HepG2 (cell line): ENCODE results near the gene SP1. TPM values are rescaled to one million over a fixed set of nuclear protein-coding genes. Genes with fewer than 3 reads are reported as not detected.

ENCODE experiments used
- EP300 ChIP-seq, 3 experiments: sonication (generic) in 1 of 3; formaldehyde crosslinking in 1 of 3; IDR thresholded peaks; 2 replicates each; pipeline versions ENCODE4 v1.5.1 to v1.6.1; 2011 to 2020; ENCODE audit warnings: low read depth in 2 of 3, low read length in 2 of 3, borderline replicate concordance in 1 of 3, improper control_type of control experiment in 1 of 3, mild to moderate bottlenecking in 1 of 3, missing genetic modification reagents in 1 of 3, moderate library complexity in 1 of 3
- FOXK2 ChIP-seq: fragments of 450-650 bp; IDR thresholded peaks from 2 replicates; pipeline ENCODE4 v1.6.1; 2016
- GPN1 ChIP-seq: sonication (generic); formaldehyde crosslinking; IDR thresholded peaks from 2 replicates; pipeline ENCODE4 v1.5.1; 2020; ENCODE audit warnings: missing genetic modification reagents, borderline replicate concordance
- KLF15 ChIP-seq: sonication (generic); formaldehyde crosslinking; IDR thresholded peaks from 2 replicates; pipeline ENCODE4 v1.8.1; 2023; ENCODE audit warnings: borderline replicate concordance, mild to moderate bottlenecking, inconsistent platforms, missing genetic modification reagents, mixed read lengths
- MTA1 ChIP-seq: sonication (generic); formaldehyde crosslinking; IDR thresholded peaks from 2 replicates; pipeline ENCODE4 v1.4.0; 2020; ENCODE audit warnings: missing genetic modification reagents, mild to moderate bottlenecking, borderline replicate concordance
- SOX13 ChIP-seq, 3 experiments: fragments of 450-650 bp in 1 of 3; sonication (generic) in 1 of 3; formaldehyde crosslinking in 1 of 3; IDR thresholded peaks in 2 of 3; conservative IDR thresholded peaks in 1 of 3; 2 replicates each; pipeline versions ENCODE4 v1.5.0 to v1.6.1; 2016 to 2020; ENCODE audit warnings: antibody characterized with exemption in 1 of 3, mild to moderate bottlenecking in 1 of 3, missing compliant biosample characterization in 1 of 3, missing genetic modification reagents in 1 of 3, moderate library complexity in 1 of 3
- SRY ChIP-seq: sonication (generic); formaldehyde crosslinking; IDR thresholded peaks from 2 replicates; pipeline ENCODE4 v1.8.0; 2022; ENCODE audit warnings: mild to moderate bottlenecking, missing genetic modification reagents
- STAG1 ChIP-seq: sonication (generic); formaldehyde crosslinking; IDR thresholded peaks from 2 replicates; pipeline ENCODE4 v1.4.0; 2020; ENCODE audit warnings: missing genetic modification reagents
- TMF1 ChIP-seq: sonication (generic); formaldehyde crosslinking; IDR thresholded peaks from 2 replicates; pipeline ENCODE4 v1.8.1; 2022; ENCODE audit warnings: low read depth, missing genetic modification reagents
- TRIM24 ChIP-seq: sonication (generic); formaldehyde crosslinking; IDR thresholded peaks from 2 replicates; pipeline ENCODE4 v1.8.0; 2022; ENCODE audit warnings: mild to moderate bottlenecking, missing genetic modification reagents
- ZNF34 ChIP-seq: sonication (generic); formaldehyde crosslinking; IDR thresholded peaks from 2 replicates; pipeline ENCODE4 v1.4.0; 2020; ENCODE audit warnings: mild to moderate bottlenecking, missing genetic modification reagents, borderline replicate concordance
- ZNF569 ChIP-seq: sonication (generic); formaldehyde crosslinking; IDR thresholded peaks from 2 replicates; pipeline ENCODE4 v1.5.0; 2020; ENCODE audit warnings: mild to moderate bottlenecking, missing genetic modification reagents, moderate library complexity, borderline replicate concordance
- ZNF761 ChIP-seq: sonication (generic); formaldehyde crosslinking; conservative IDR thresholded peaks from 2 replicates; pipeline ENCODE4 v1.4.0; 2020; ENCODE audit warnings: mild to moderate bottlenecking, missing genetic modification reagents
- ZNF780A ChIP-seq: sonication (generic); formaldehyde crosslinking; IDR thresholded peaks from 2 replicates; pipeline ENCODE4 v1.8.0; 2022; ENCODE audit warnings: mild to moderate bottlenecking, missing genetic modification reagents, moderate library complexity
- polyA plus RNA-seq, 8 experiments: library from polyadenylated mRNA; depleted of rRNA in 3 of 8; stranded (reverse) in 7 of 8; unstranded in 1 of 8; fragments of >200 nt; fragmentation: Illumina TruSeq in 4 of 8; extraction: Trizol in 4 of 8; gene quantifications; 2 replicates each; pipeline versions ENCODE4 v1.2.1 to v1.2.3, GENCODE V29; 2011 to 2016; ENCODE audit warnings: low read depth in 4 of 8, missing spikeins in 1 of 8, mixed read lengths in 1 of 8; ENCODE audit not compliant: insufficient read depth in 1 of 8
- total RNA-seq, 5 experiments: library from RNA; depleted of rRNA; stranded (reverse); fragments of >200 nt; fragmentation: Illumina TruSeq; extraction: Trizol; gene quantifications; 2 replicates each; pipeline ENCODE4 v1.2.3, GENCODE V29; 2016; ENCODE audit warnings: low read depth in 1 of 5
- TF ChIP-seq, protein P1 (sequence below): sonication (generic); formaldehyde crosslinking; IDR thresholded peaks from 2 replicates; pipeline ENCODE4 v1.4.0; 2020; ENCODE audit warnings: mild to moderate bottlenecking, missing genetic modification reagents
- TF ChIP-seq, protein P2 (sequence below): IDR thresholded peaks from 2 replicates; pipeline ENCODE4 v1.6.1; 2018; ENCODE audit warnings: missing genetic modification reagents
- TF ChIP-seq, protein P3 (sequence below): sonication (generic); formaldehyde crosslinking; IDR thresholded peaks from 2 replicates; pipeline ENCODE4 v1.5.0; 2020; ENCODE audit warnings: mild to moderate bottlenecking, missing genetic modification reagents, borderline replicate concordance
- TF ChIP-seq, protein P4 (sequence below): sonication (generic); formaldehyde crosslinking; IDR thresholded peaks from 2 replicates; pipeline ENCODE4 v1.8.1; 2023; ENCODE audit warnings: mild to moderate bottlenecking, missing genetic modification reagents

The SP1 gene
- total and polyA plus RNA-seq, 2 of the 13 experiments (the other 11 are each of a cell fraction or from before 2014, with no cell fraction given) = 26.5 to 27.5 TPM

DNA sequence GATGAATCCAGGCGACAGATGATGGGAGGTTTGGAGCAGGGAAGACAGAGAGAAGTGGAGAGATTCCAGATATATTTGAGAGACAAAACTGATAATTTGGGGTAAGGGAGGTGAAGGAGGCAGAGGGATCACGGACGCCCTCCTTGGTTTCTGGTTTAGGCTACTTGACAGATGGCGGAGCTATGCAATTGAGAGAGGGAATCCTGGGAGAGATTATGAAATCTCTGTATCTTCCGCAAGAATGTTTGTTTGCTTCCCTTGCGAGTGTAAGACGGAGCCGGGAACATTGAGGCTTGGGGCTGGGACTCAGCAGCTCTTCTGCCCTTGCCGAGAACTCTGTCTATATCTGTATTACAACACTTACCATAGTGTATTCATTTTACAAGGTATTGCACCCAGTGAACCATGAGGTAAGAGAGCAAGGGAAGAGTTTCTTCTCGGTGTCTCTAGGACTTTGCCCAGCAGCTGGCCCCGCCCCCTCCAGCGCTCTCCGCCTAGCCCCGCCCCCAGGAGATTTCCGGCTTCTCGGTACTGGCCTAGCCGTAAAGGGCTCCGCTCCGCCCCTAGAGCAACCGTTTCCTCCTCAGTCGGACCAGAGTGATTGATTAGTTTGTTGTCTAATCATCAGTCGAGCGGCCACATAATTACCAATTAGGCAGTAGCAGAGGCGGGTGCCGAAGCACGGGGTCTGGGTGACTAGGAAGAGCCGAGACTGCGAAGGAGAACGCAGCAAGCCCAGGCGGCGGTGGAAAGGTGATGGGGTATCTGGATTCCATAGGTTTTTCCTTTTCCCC, 61.3 kb downstream of the SP1 start, which contains the start of gene PRR13 (continued):
- TF ChIP-seq, protein P1, sequence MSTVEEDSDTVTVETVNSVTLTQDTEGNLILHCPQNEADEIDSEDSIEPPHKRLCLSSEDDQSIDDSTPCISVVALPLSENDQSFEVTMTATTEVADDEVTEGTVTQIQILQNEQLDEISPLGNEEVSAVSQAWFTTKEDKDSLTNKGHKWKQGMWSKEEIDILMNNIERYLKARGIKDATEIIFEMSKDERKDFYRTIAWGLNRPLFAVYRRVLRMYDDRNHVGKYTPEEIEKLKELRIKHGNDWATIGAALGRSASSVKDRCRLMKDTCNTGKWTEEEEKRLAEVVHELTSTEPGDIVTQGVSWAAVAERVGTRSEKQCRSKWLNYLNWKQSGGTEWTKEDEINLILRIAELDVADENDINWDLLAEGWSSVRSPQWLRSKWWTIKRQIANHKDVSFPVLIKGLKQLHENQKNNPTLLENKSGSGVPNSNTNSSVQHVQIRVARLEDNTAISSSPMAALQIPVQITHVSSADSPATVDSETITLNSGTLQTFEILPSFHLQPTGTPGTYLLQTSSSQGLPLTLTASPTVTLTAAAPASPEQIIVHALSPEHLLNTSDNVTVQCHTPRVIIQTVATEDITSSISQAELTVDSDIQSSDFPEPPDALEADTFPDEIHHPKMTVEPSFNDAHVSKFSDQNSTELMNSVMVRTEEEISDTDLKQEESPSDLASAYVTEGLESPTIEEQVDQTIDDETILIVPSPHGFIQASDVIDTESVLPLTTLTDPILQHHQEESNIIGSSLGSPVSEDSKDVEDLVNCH (CRISPR knock-in tag) = no peak
- 0 out of 4 replicates have a peak, but pooled peaks of 1 of the 2 experiments have one; percentile 10 for TF ChIP-seq EP300 (IDR thresholded peaks at IDR 0.05; ENCODE audit: low read depth in 2 of 2, low read length in 2 of 2)
- TF ChIP-seq EP300 (CRISPR knock-in tag; IDR thresholded peaks at IDR 0.05; ENCODE audit: borderline replicate concordance) = no peak
- no peak for TF ChIP-seq GPN1 (CRISPR knock-in tag)
- TF ChIP-seq MTA1 = no peak
- TF ChIP-seq SRY = no peak
- no peak for TF ChIP-seq ZNF780A (CRISPR knock-in tag)
- no peak for TF ChIP-seq ZNF761 (CRISPR knock-in tag)
- no peak for TF ChIP-seq KLF15 (CRISPR knock-in tag)
- TF ChIP-seq, protein P2, sequence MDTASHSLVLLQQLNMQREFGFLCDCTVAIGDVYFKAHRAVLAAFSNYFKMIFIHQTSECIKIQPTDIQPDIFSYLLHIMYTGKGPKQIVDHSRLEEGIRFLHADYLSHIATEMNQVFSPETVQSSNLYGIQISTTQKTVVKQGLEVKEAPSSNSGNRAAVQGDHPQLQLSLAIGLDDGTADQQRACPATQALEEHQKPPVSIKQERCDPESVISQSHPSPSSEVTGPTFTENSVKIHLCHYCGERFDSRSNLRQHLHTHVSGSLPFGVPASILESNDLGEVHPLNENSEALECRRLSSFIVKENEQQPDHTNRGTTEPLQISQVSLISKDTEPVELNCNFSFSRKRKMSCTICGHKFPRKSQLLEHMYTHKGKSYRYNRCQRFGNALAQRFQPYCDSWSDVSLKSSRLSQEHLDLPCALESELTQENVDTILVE (CRISPR knock-in tag) = no peak
- no peak for TF ChIP-seq ZNF569
- no peak for TF ChIP-seq ZNF34 (CRISPR knock-in tag)
- TF ChIP-seq FOXK2 = no peak
- no peak for TF ChIP-seq TRIM24
- TF ChIP-seq SOX13 (IDR thresholded peaks at IDR 0.05) = no peak
- TF ChIP-seq SOX13 (CRISPR knock-in tag; conservative IDR thresholded peaks at IDR 0.05 in 1 of 2, IDR thresholded peaks at IDR 0.05 in 1 of 2) = peak in 1 of 2 experiments; percentile 10; a peak in 1 of 4 replicates
- TF ChIP-seq STAG1 = no peak
- no peak for TF ChIP-seq TMF1 (CRISPR knock-in tag)
- TF ChIP-seq, protein P3, sequence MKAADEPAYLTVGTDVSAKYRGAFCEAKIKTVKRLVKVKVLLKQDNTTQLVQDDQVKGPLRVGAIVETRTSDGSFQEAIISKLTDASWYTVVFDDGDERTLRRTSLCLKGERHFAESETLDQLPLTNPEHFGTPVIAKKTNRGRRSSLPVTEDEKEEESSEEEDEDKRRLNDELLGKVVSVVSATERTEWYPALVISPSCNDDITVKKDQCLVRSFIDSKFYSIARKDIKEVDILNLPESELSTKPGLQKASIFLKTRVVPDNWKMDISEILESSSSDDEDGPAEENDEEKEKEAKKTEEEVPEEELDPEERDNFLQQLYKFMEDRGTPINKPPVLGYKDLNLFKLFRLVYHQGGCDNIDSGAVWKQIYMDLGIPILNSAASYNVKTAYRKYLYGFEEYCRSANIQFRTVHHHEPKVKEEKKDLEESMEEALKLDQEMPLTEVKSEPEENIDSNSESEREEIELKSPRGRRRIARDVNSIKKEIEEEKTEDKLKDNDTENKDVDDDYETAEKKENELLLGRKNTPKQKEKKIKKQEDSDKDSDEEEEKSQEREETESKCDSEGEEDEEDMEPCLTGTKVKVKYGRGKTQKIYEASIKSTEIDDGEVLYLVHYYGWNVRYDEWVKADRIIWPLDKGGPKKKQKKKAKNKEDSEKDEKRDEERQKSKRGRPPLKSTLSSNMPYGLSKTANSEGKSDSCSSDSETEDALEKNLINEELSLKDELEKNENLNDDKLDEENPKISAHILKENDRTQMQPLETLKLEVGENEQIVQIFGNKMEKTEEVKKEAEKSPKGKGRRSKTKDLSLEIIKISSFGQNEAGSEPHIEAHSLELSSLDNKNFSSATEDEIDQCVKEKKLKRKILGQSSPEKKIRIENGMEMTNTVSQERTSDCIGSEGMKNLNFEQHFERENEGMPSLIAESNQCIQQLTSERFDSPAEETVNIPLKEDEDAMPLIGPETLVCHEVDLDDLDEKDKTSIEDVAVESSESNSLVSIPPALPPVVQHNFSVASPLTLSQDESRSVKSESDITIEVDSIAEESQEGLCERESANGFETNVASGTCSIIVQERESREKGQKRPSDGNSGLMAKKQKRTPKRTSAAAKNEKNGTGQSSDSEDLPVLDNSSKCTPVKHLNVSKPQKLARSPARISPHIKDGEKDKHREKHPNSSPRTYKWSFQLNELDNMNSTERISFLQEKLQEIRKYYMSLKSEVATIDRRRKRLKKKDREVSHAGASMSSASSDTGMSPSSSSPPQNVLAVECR (CRISPR knock-in tag) = peak; percentile 60; the same call in 1 of the 2 replicates
- TF ChIP-seq, protein P4, sequence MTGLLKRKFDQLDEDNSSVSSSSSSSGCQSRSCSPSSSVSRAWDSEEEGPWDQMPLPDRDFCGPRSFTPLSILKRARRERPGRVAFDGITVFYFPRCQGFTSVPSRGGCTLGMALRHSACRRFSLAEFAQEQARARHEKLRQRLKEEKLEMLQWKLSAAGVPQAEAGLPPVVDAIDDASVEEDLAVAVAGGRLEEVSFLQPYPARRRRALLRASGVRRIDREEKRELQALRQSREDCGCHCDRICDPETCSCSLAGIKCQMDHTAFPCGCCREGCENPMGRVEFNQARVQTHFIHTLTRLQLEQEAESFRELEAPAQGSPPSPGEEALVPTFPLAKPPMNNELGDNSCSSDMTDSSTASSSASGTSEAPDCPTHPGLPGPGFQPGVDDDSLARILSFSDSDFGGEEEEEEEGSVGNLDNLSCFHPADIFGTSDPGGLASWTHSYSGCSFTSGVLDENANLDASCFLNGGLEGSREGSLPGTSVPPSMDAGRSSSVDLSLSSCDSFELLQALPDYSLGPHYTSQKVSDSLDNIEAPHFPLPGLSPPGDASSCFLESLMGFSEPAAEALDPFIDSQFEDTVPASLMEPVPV = no peak
